ENCODE measurements around the gene ZNF48. TPM values are rescaled to one million over a fixed set of nuclear protein-coding genes. Genes with fewer than 3 reads are reported as not detected.

ZNF48 gene
- 11.6 TPM for polyA plus RNA-seq (2012; ENCODE audit: insufficient read length, low read depth)

DNA sequence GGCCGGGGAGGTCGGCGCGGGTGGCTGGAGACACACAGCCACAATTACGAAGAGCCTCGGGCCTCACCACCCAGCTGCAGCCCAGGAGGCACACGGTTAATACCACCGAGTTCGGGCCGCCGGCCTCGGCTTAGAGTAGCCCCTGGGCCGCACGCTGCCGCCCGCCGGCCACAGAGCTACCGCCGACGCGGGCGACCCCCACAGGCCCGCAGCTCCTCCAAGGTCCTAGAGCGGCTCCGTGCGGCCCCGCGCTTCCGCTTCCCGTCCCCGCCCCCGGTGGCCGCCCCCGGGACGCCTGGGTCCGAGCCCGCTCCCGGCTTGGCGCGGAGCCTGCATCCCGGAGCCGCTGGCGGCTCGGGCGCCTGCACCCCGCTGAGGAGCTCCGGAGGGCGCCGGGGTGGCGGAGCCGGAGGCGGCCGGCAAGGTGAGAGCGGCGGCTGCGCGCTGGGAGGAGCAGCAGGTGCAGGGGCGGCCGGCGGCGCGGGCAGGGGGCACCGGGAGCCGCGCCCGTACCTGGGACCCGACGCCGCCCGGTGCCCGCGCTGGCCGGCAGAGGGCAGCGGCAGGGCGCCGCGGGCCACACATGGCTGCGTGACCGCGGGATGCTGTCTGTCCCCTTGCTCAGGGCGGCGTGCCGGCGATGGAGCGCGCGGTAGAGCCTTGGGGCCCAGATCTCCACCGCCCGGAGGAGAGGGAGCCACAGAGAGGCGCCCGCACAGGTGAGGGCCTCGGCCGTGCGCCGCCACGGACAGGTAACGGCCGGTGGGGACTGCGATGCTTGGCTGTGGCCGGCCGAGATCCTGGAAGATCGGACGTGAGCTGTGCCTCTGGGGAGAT is at the start of gene ZNF48:
Gene ZNF48 (plus strand): TSS at position 266 of the 837 bp plus-strand sequence. CDS start 375 bp downstream, at position 641.
- TF ChIP-seq, protein P1, sequence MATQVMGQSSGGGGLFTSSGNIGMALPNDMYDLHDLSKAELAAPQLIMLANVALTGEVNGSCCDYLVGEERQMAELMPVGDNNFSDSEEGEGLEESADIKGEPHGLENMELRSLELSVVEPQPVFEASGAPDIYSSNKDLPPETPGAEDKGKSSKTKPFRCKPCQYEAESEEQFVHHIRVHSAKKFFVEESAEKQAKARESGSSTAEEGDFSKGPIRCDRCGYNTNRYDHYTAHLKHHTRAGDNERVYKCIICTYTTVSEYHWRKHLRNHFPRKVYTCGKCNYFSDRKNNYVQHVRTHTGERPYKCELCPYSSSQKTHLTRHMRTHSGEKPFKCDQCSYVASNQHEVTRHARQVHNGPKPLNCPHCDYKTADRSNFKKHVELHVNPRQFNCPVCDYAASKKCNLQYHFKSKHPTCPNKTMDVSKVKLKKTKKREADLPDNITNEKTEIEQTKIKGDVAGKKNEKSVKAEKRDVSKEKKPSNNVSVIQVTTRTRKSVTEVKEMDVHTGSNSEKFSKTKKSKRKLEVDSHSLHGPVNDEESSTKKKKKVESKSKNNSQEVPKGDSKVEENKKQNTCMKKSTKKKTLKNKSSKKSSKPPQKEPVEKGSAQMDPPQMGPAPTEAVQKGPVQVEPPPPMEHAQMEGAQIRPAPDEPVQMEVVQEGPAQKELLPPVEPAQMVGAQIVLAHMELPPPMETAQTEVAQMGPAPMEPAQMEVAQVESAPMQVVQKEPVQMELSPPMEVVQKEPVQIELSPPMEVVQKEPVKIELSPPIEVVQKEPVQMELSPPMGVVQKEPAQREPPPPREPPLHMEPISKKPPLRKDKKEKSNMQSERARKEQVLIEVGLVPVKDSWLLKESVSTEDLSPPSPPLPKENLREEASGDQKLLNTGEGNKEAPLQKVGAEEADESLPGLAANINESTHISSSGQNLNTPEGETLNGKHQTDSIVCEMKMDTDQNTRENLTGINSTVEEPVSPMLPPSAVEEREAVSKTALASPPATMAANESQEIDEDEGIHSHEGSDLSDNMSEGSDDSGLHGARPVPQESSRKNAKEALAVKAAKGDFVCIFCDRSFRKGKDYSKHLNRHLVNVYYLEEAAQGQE (IDR thresholded peaks at IDR 0.05; ENCODE audit: insufficient read depth in 1 of 2, low read depth in 2 of 2, low read length in 2 of 2) = no peak
- TF ChIP-seq FOXP2 (optimal IDR thresholded peaks at IDR 0.05; ENCODE audit: borderline replicate concordance, extremely low read depth, extremely low read length, insufficient read depth) (peak; percentile 52), SIN3A (IDR thresholded peaks at IDR 0.05; ENCODE audit: borderline replicate concordance, insufficient read depth, low read length) (0 out of 2 replicates have a peak, but pooled peaks have one; percentile 72), POLR2AphosphoS5 (IDR thresholded peaks at IDR 0.05; ENCODE audit: low read depth, low read length) (no peak), TAF1 (IDR thresholded peaks at IDR 0.05; ENCODE audit: borderline replicate concordance, insufficient read depth, low read length) (no peak)

DNA sequence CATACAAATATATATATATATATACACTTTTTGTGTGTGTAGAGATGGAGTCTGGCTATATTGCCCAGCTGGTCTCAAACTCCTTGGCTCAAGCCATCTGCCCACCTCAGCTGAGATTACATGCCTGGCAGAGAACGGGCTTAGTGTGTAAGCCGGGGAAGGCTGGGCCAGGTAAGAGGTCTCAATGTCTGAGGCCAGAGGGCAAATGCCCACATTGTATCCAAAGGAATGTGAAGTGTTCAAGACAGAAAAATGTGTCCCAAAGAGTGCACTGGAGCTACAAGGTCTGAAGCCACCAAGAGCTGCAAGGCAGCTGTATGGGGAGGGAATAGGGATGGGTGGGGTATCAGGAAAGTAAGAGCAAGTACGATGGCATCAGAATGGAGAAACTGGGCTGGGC is 48.9 kb upstream of the ZNF48 start:
- TF ChIP-seq, protein P1 (IDR thresholded peaks at IDR 0.05; ENCODE audit: insufficient read depth in 1 of 2, low read depth in 2 of 2, low read length in 2 of 2) = no peak
- no peak for TF ChIP-seq FOXP2 (optimal IDR thresholded peaks at IDR 0.05; ENCODE audit: borderline replicate concordance, extremely low read depth, extremely low read length, insufficient read depth)
- TF ChIP-seq TAF1 (IDR thresholded peaks at IDR 0.05; ENCODE audit: borderline replicate concordance, insufficient read depth, low read length) = no peak
- no peak for TF ChIP-seq POLR2AphosphoS5 (IDR thresholded peaks at IDR 0.05; ENCODE audit: low read depth, low read length)
- no peak for TF ChIP-seq SIN3A (IDR thresholded peaks at IDR 0.05; ENCODE audit: borderline replicate concordance, insufficient read depth, low read length)

DNA sequence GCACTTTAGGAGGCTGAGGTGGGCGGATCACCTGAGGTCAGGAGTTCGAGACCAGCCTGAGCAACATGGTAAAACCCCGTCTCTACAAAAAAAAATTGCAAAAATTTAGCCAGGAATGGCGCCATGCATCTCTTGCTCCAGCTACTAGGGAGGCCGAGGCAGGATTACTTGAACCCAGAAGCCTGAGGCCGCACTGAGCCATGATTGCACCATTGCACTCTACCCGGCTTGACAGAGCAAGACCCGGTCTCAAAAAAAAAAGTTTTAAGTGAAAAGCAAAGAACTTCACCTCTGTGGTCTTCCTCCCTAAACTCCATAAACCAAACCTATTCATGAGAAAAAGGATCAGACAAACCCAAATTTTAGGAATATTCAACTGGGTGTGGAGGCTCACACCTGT is 47.1 kb upstream of the ZNF48 start:
- TF ChIP-seq POLR2AphosphoS5 (IDR thresholded peaks at IDR 0.05; ENCODE audit: low read depth, low read length) (no peak), SIN3A (IDR thresholded peaks at IDR 0.05; ENCODE audit: borderline replicate concordance, insufficient read depth, low read length) (no peak), TAF1 (IDR thresholded peaks at IDR 0.05; ENCODE audit: borderline replicate concordance, insufficient read depth, low read length) (no peak), FOXP2 (optimal IDR thresholded peaks at IDR 0.05; ENCODE audit: borderline replicate concordance, extremely low read depth, extremely low read length, insufficient read depth) (no peak)
- TF ChIP-seq, protein P1 (IDR thresholded peaks at IDR 0.05; ENCODE audit: insufficient read depth in 1 of 2, low read depth in 2 of 2, low read length in 2 of 2) = no peak

DNA sequence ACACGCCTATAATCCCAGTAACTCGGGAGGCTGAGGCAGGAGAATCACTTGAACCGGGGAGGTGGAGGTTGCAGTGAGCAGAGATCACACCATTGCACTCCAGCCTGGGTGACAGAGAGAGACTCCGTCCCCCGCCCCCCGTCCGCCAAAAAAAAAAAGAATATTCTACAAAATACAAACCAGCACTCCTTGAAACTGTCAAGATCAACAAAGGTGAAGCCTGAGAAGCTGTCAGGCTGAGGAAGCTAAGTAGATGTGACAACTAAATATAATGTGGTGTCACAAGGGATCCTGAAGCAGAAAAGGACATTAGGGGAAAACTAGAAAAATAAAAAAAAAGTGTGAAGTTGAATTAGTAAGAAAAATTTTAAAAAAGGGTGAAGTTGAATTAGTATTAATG is 46.3 kb upstream of the ZNF48 start:
- TF ChIP-seq TAF1 (IDR thresholded peaks at IDR 0.05; ENCODE audit: borderline replicate concordance, insufficient read depth, low read length) (no peak), SIN3A (IDR thresholded peaks at IDR 0.05; ENCODE audit: borderline replicate concordance, insufficient read depth, low read length) (no peak), POLR2AphosphoS5 (IDR thresholded peaks at IDR 0.05; ENCODE audit: low read depth, low read length) (no peak), FOXP2 (optimal IDR thresholded peaks at IDR 0.05; ENCODE audit: borderline replicate concordance, extremely low read depth, extremely low read length, insufficient read depth) (no peak)
- TF ChIP-seq, protein P1 (IDR thresholded peaks at IDR 0.05; ENCODE audit: insufficient read depth in 1 of 2, low read depth in 2 of 2, low read length in 2 of 2) = no peak

All from PFSK-1 (cell line).